IMR-90 (cell line): ENCODE measurements around the gene UGT8. TPM values are rescaled to one million over a fixed set of nuclear protein-coding genes. Genes with fewer than 3 reads are reported as not detected.

Experiments
- ATAC-seq: fragments of 200-7000 bp; cut with Tn5 transposase; 2 replicates; pipeline ENCODE4 v1.9.1; 2020; ENCODE audit warnings: low read depth, mild to moderate bottlenecking, moderate library complexity
- BruUV-seq: library from RNA; stranded (reverse); fragments of 400-500 nt; replicated peaks from 2 replicates; lab custom pipeline; 2021; lab: Mats Ljungman, UMichigan
- CTCF ChIA-PET: fragments of 300-600 bp; formaldehyde crosslinking; extraction: SDS; loops from one replicate; lab custom pipeline; 2021; ENCODE audit warnings: antibody characterized with exemption; lab: Yijun Ruan, JAX
- POLR2A ChIA-PET: fragments of 300-600 bp; sonication (Branson Sonifier 250); formaldehyde crosslinking; loops from one replicate; lab custom pipeline; 2022; ENCODE audit warnings: antibody characterized with exemption; ENCODE audit not compliant: unreplicated experiment; lab: Charles Lee
- DNase-seq: peaks from one replicate; pipeline ENCODE4 v3.0.0; 2013
- H2AFZ ChIP-seq: replicated peaks from 2 replicates; pipeline ENCODE3; 2013; ENCODE audit warnings: low read length, mild to moderate bottlenecking; ENCODE audit not compliant: poor library complexity
- H2AK5ac ChIP-seq: 2 replicates; pipeline ENCODE4 v1.6.1; 2013; ENCODE audit warnings: low read depth, low read length, inconsistent platforms
- H2AK9ac ChIP-seq: replicated peaks from 2 replicates; pipeline ENCODE3; 2013; ENCODE audit warnings: mild to moderate bottlenecking, low read depth, low read length, moderate library complexity; ENCODE audit not compliant: poor library complexity
- H2BK120ac ChIP-seq: 2 replicates; pipeline ENCODE4 v1.6.1; 2013; ENCODE audit warnings: low read depth, low read length, inconsistent platforms
- H2BK15ac ChIP-seq: 3 replicates; pipeline ENCODE4 v1.6.1; 2013; ENCODE audit warnings: low read depth, low read length, inconsistent platforms
- H2BK20ac ChIP-seq: 2 replicates; pipeline ENCODE4 v1.6.1; 2013; ENCODE audit warnings: low read depth, mild to moderate bottlenecking, inconsistent platforms, low read length, moderate library complexity
- H2BK5ac ChIP-seq: 2 replicates; pipeline ENCODE4 v1.6.1; 2013; ENCODE audit warnings: mild to moderate bottlenecking, low read depth, low read length, inconsistent platforms; ENCODE audit not compliant: poor library complexity, severe bottlenecking
- H3K14ac ChIP-seq: replicated peaks from 2 replicates; pipeline ENCODE4 v1.6.1; 2013; ENCODE audit warnings: low read depth, low read length, inconsistent platforms
- H3K18ac ChIP-seq: 2 replicates; pipeline ENCODE4 v1.6.1; 2013; ENCODE audit warnings: low read depth, low read length, control low read depth
- H3K23ac ChIP-seq: 2 replicates; pipeline ENCODE4 v1.6.1; 2013; ENCODE audit warnings: low read depth, low read length, inconsistent platforms
- H3K27ac ChIP-seq: 2 replicates; pipeline ENCODE4 v1.5.1; 2013; ENCODE audit warnings: mild to moderate bottlenecking, control low read depth, low read length; ENCODE audit not compliant: insufficient read depth
- H3K27me3 ChIP-seq: 2 replicates; pipeline ENCODE4 v1.6.1; 2013; ENCODE audit warnings: low read length; ENCODE audit not compliant: control insufficient read depth, insufficient read depth
- H3K36me3 ChIP-seq: 2 replicates; pipeline ENCODE4 v1.6.1; 2013; ENCODE audit warnings: low read length, mixed read lengths; ENCODE audit not compliant: control insufficient read depth, insufficient read depth
- H3K4ac ChIP-seq: 2 replicates; pipeline ENCODE4 v1.6.1; 2013; ENCODE audit warnings: low read depth, low read length, inconsistent platforms
- H3K4me1 ChIP-seq: 2 replicates; pipeline ENCODE4 v1.6.1; 2013; ENCODE audit warnings: low read length, mixed read lengths; ENCODE audit not compliant: control insufficient read depth, insufficient read depth
- H3K4me2 ChIP-seq: 2 replicates; pipeline ENCODE4 v1.6.1; 2013; ENCODE audit warnings: low read depth, mild to moderate bottlenecking, control low read depth, low read length, moderate library complexity
- H3K4me3 ChIP-seq: 2 replicates; pipeline ENCODE4 v1.5.1; 2013; ENCODE audit warnings: low read depth, mild to moderate bottlenecking, control low read depth, low read length, moderate library complexity; ENCODE audit not compliant: insufficient read depth
- H3K56ac ChIP-seq: 2 replicates; pipeline ENCODE4 v1.6.1; 2013; ENCODE audit warnings: low read length, inconsistent platforms; ENCODE audit not compliant: insufficient read depth; ENCODE audit errors: extremely low read depth
- H3K79me1 ChIP-seq, 2 experiments: 2 replicates each; pipeline ENCODE4 v1.6.1; 2013; ENCODE audit warnings: low read length in 2 of 2, inconsistent platforms in 1 of 2, low read depth in 1 of 2
- H3K9ac ChIP-seq: 2 replicates; pipeline ENCODE4 v1.6.1; 2013; ENCODE audit warnings: low read depth, low read length, control low read depth
- H3K9me1 ChIP-seq: 2 replicates; pipeline ENCODE4 v1.6.1; 2013; ENCODE audit warnings: low read length, inconsistent platforms; ENCODE audit not compliant: insufficient read depth
- H3K9me3 ChIP-seq: 2 replicates; pipeline ENCODE4 v1.6.1; 2013; ENCODE audit warnings: low read length; ENCODE audit not compliant: control insufficient read depth, insufficient read depth
- H4K20me1 ChIP-seq: 2 replicates; pipeline ENCODE4 v1.6.1; 2013; ENCODE audit warnings: low read length, inconsistent platforms; ENCODE audit not compliant: insufficient read depth
- H4K5ac ChIP-seq: 2 replicates; pipeline ENCODE4 v1.6.1; 2013; ENCODE audit warnings: mild to moderate bottlenecking, low read depth, low read length, control low read depth
- H4K8ac ChIP-seq, 2 experiments: 2 replicates each; pipeline ENCODE4 v1.6.1; 2013; ENCODE audit warnings: low read depth in 2 of 2, low read length in 2 of 2, control low read depth in 1 of 2, inconsistent platforms in 1 of 2
- H4K91ac ChIP-seq: 2 replicates; pipeline ENCODE4 v1.6.1; 2013; ENCODE audit warnings: low read depth, low read length, inconsistent platforms; ENCODE audit not compliant: insufficient read depth
- BHLHE40 ChIP-seq: fragments of 150-350 bp; IDR thresholded peaks from 2 replicates; pipeline ENCODE4 v1.6.1; 2016; ENCODE audit warnings: mild to moderate bottlenecking, low read depth, low read length
- CTCF ChIP-seq: conservative IDR thresholded peaks from 2 replicates; pipeline ENCODE4 v1.5.1; 2012; ENCODE audit warnings: mild to moderate bottlenecking, low read depth, low read length, improper control_type of control experiment
- ELK1 ChIP-seq: fragments of 150-350 bp; IDR thresholded peaks from 2 replicates; pipeline ENCODE4 v1.6.1; 2016; ENCODE audit warnings: low read depth, mild to moderate bottlenecking, low read length, moderate library complexity, borderline replicate concordance
- FOS ChIP-seq: fragments of 150-350 bp; IDR thresholded peaks from 2 replicates; pipeline ENCODE4 v1.6.1; 2016; ENCODE audit warnings: low read depth, low read length
- MAFK ChIP-seq: IDR thresholded peaks from 2 replicates; pipeline ENCODE4 v1.6.1; 2012; ENCODE audit warnings: low read depth, low read length, improper control_type of control experiment
- MAZ ChIP-seq: IDR thresholded peaks from 2 replicates; pipeline ENCODE4 v1.6.1; 2012; ENCODE audit warnings: low read depth, mild to moderate bottlenecking, low read length, improper control_type of control experiment, moderate library complexity, borderline replicate concordance
- MXI1 ChIP-seq: IDR thresholded peaks from 2 replicates; pipeline ENCODE4 v1.6.1; 2012; ENCODE audit warnings: low read depth, mild to moderate bottlenecking, low read length, moderate library complexity, borderline replicate concordance
- NFE2L2 ChIP-seq: fragments of 150-350 bp; IDR thresholded peaks from 2 replicates; pipeline ENCODE4 v1.6.1; 2016; ENCODE audit warnings: low read depth, mild to moderate bottlenecking, low read length
- POLR2A ChIP-seq: IDR thresholded peaks from 2 replicates; pipeline ENCODE4 v1.6.1; 2012; ENCODE audit warnings: mild to moderate bottlenecking, low read depth, low read length
- RFX5 ChIP-seq: IDR thresholded peaks from 2 replicates; pipeline ENCODE4 v1.8.0; 2012; ENCODE audit warnings: low read depth, mild to moderate bottlenecking, low read length, moderate library complexity
- SMC3 ChIP-seq: fragments of 150-350 bp; IDR thresholded peaks from 2 replicates; pipeline ENCODE4 v1.6.1; 2016; ENCODE audit warnings: low read depth, mild to moderate bottlenecking, antibody characterized with exemption, low read length, moderate library complexity
- USF2 ChIP-seq: fragments of 150-350 bp; IDR thresholded peaks from 2 replicates; pipeline ENCODE4 v1.6.1; 2017; ENCODE audit warnings: mild to moderate bottlenecking, antibody characterized with exemption, low read length, low read depth
- WGBS, 2 experiments: methylation state at CpG; one replicate each; pipeline versions ENCODE4 v1.1.5 to v1.1.7; 2013; ENCODE audit warnings: missing lambda C conversion rate in 2 of 2; ENCODE audit not compliant: insufficient read length in 1 of 2; ENCODE audit errors: extremely low coverage in 2 of 2; 5-methylcytosine and 5-hydroxymethylcytosine counted together
- dilution Hi-C: fragments of 300-500 bp; cut with HindIII; formaldehyde crosslinking; loops from one replicate; pipeline ENCODE4 v1.14.3; 2018; ENCODE audit warnings: low sequenced_read_pairs; ENCODE audit not compliant: unreplicated experiment
- in situ Hi-C: fragments of 300-500 bp; cut with MboI; formaldehyde crosslinking; loops from 3 replicates; pipeline ENCODE4 v1.14.3; 2019; ENCODE audit warnings: low sequenced_read_pairs, inconsistent platforms, mixed read lengths
- intact Hi-C: fragments of 100-400 bp; cut with micrococcal nuclease; formaldehyde crosslinking; loops from 2 replicates; pipeline ENCODE4 v1.10.0; 2022
- polyA plus RNA-seq, 3 experiments: library from polyadenylated mRNA; depleted of rRNA; stranded (reverse); fragments of >200 nt; gene quantifications; 2 replicates each; pipeline ENCODE4 v1.2.3, GENCODE V29; 2012; ENCODE audit warnings: low replicate concordance in 1 of 3
- total RNA-seq: library from RNA; depleted of rRNA; stranded (reverse); fragments of >200 nt; gene quantifications from 2 replicates; pipeline ENCODE4 v1.2.3, GENCODE V29; 2012

The UGT8 gene
- total and polyA plus RNA-seq, 2 of the 4 experiments (the other 2 are of a cell fraction): not detected

GRCh38 chr4:114636192-114636935 lies 37.8 kb downstream of the UGT8 start:
- no peaks in the 10 kb centered on the region for H4K20me1 ChIP-seq
- H3K4me3 ChIP-seq: no peak overlapping the region
- ChIA-PET POLR2A (no interaction called here), CTCF (no interaction called here)
- no peak overlapping the region for H3K56ac ChIP-seq
- in situ Hi-C loops: no loop called here
- H2BK120ac ChIP-seq: no peak overlapping the region
- H3K4me2 ChIP-seq: no peak overlapping the region
- H3K14ac ChIP-seq: no peak overlapping the region
- H2BK15ac ChIP-seq: no peak overlapping the region
- H4K8ac ChIP-seq: no peak overlapping the region
- H3K4me1 ChIP-seq: no peaks in the 10 kb centered on the region
- H3K9ac ChIP-seq: no peak overlapping the region
- no peak overlapping the region for H2AFZ ChIP-seq
- TF ChIP-seq NFE2L2 (no peak), MAFK (no peak), FOS (no peak), CTCF (no peak), USF2 (no peak), POLR2A (no peak), BHLHE40 (no peak), SMC3 (no peak), RFX5 (no peak), ELK1 (no peak), MXI1 (no peak), MAZ (no peak)
- intact Hi-C loops: no loop called here
- H3K36me3 ChIP-seq: no peaks in the 10 kb centered on the region
- H3K23ac ChIP-seq: no peak overlapping the region
- no peaks in the 10 kb centered on the region for H3K9me1 ChIP-seq
- H2BK20ac ChIP-seq: no peak overlapping the region
- BruUV-seq: no TSS peak
- no peaks in the 10 kb centered on the region for H3K79me1 ChIP-seq
- H4K91ac ChIP-seq: no peak overlapping the region
- H4K5ac ChIP-seq: no peak overlapping the region
- H3K4ac ChIP-seq: no peak overlapping the region
- H2AK5ac ChIP-seq: no peak overlapping the region
- no peak overlapping the region for H2BK5ac ChIP-seq
- 70% methylated on average over 2 of the region's 5 CpGs; no CpG with 5 or more reads in 1 of the 2 experiments for WGBS, 2 experiments
- no peak overlapping the region for H3K27ac ChIP-seq
- no peak for DNase-seq
- dilution Hi-C loops: no loop called here
- no peaks in the 10 kb centered on the region for H3K27me3 ChIP-seq
- no peak for ATAC-seq
- H3K18ac ChIP-seq: no peak overlapping the region
- H2AK9ac ChIP-seq: no peak overlapping the region
- no peaks in the 10 kb centered on the region for H3K9me3 ChIP-seq
